IMR-90 (cell line): Measurements from ENCODE around the gene LRPAP1. TPM values are rescaled to one million over a fixed set of nuclear protein-coding genes. Genes with fewer than 3 reads are reported as not detected.

ENCODE experiments used
- ATAC-seq: fragments of 200-7000 bp; cut with Tn5 transposase; 2 replicates; pipeline ENCODE4 v1.9.1; 2020; ENCODE audit warnings: low read depth, mild to moderate bottlenecking, moderate library complexity
- BruUV-seq: library from RNA; stranded (reverse); fragments of 400-500 nt; replicated peaks from 2 replicates; lab custom pipeline; 2021; lab: Mats Ljungman, UMichigan
- CTCF ChIA-PET: fragments of 300-600 bp; formaldehyde crosslinking; extraction: SDS; loops from one replicate; lab custom pipeline; 2021; ENCODE audit warnings: antibody characterized with exemption; lab: Yijun Ruan, JAX
- POLR2A ChIA-PET: fragments of 300-600 bp; sonication (Branson Sonifier 250); formaldehyde crosslinking; loops from one replicate; lab custom pipeline; 2022; ENCODE audit warnings: antibody characterized with exemption; ENCODE audit not compliant: unreplicated experiment; lab: Charles Lee
- DNase-seq: peaks from one replicate; pipeline ENCODE4 v3.0.0; 2013
- H2AFZ ChIP-seq: replicated peaks from 2 replicates; pipeline ENCODE3; 2013; ENCODE audit warnings: low read length, mild to moderate bottlenecking; ENCODE audit not compliant: poor library complexity
- H2AK5ac ChIP-seq: 2 replicates; pipeline ENCODE4 v1.6.1; 2013; ENCODE audit warnings: low read depth, low read length, inconsistent platforms
- H2AK9ac ChIP-seq: replicated peaks from 2 replicates; pipeline ENCODE3; 2013; ENCODE audit warnings: mild to moderate bottlenecking, low read depth, low read length, moderate library complexity; ENCODE audit not compliant: poor library complexity
- H2BK120ac ChIP-seq: 2 replicates; pipeline ENCODE4 v1.6.1; 2013; ENCODE audit warnings: low read depth, low read length, inconsistent platforms
- H2BK15ac ChIP-seq: 3 replicates; pipeline ENCODE4 v1.6.1; 2013; ENCODE audit warnings: low read depth, low read length, inconsistent platforms
- H2BK20ac ChIP-seq: 2 replicates; pipeline ENCODE4 v1.6.1; 2013; ENCODE audit warnings: low read depth, mild to moderate bottlenecking, inconsistent platforms, low read length, moderate library complexity
- H2BK5ac ChIP-seq: 2 replicates; pipeline ENCODE4 v1.6.1; 2013; ENCODE audit warnings: mild to moderate bottlenecking, low read depth, low read length, inconsistent platforms; ENCODE audit not compliant: poor library complexity, severe bottlenecking
- H3K14ac ChIP-seq: replicated peaks from 2 replicates; pipeline ENCODE4 v1.6.1; 2013; ENCODE audit warnings: low read depth, low read length, inconsistent platforms
- H3K18ac ChIP-seq: 2 replicates; pipeline ENCODE4 v1.6.1; 2013; ENCODE audit warnings: low read depth, low read length, control low read depth
- H3K23ac ChIP-seq: 2 replicates; pipeline ENCODE4 v1.6.1; 2013; ENCODE audit warnings: low read depth, low read length, inconsistent platforms
- H3K27ac ChIP-seq: 2 replicates; pipeline ENCODE4 v1.5.1; 2013; ENCODE audit warnings: mild to moderate bottlenecking, control low read depth, low read length; ENCODE audit not compliant: insufficient read depth
- H3K27me3 ChIP-seq: 2 replicates; pipeline ENCODE4 v1.6.1; 2013; ENCODE audit warnings: low read length; ENCODE audit not compliant: control insufficient read depth, insufficient read depth
- H3K36me3 ChIP-seq: 2 replicates; pipeline ENCODE4 v1.6.1; 2013; ENCODE audit warnings: low read length, mixed read lengths; ENCODE audit not compliant: control insufficient read depth, insufficient read depth
- H3K4ac ChIP-seq: 2 replicates; pipeline ENCODE4 v1.6.1; 2013; ENCODE audit warnings: low read depth, low read length, inconsistent platforms
- H3K4me1 ChIP-seq: 2 replicates; pipeline ENCODE4 v1.6.1; 2013; ENCODE audit warnings: low read length, mixed read lengths; ENCODE audit not compliant: control insufficient read depth, insufficient read depth
- H3K4me2 ChIP-seq: 2 replicates; pipeline ENCODE4 v1.6.1; 2013; ENCODE audit warnings: low read depth, mild to moderate bottlenecking, control low read depth, low read length, moderate library complexity
- H3K4me3 ChIP-seq: 2 replicates; pipeline ENCODE4 v1.5.1; 2013; ENCODE audit warnings: low read depth, mild to moderate bottlenecking, control low read depth, low read length, moderate library complexity; ENCODE audit not compliant: insufficient read depth
- H3K56ac ChIP-seq: 2 replicates; pipeline ENCODE4 v1.6.1; 2013; ENCODE audit warnings: low read length, inconsistent platforms; ENCODE audit not compliant: insufficient read depth; ENCODE audit errors: extremely low read depth
- H3K79me1 ChIP-seq, 2 experiments: 2 replicates each; pipeline ENCODE4 v1.6.1; 2013; ENCODE audit warnings: low read length in 2 of 2, inconsistent platforms in 1 of 2, low read depth in 1 of 2
- H3K9ac ChIP-seq: 2 replicates; pipeline ENCODE4 v1.6.1; 2013; ENCODE audit warnings: low read depth, low read length, control low read depth
- H3K9me1 ChIP-seq: 2 replicates; pipeline ENCODE4 v1.6.1; 2013; ENCODE audit warnings: low read length, inconsistent platforms; ENCODE audit not compliant: insufficient read depth
- H3K9me3 ChIP-seq: 2 replicates; pipeline ENCODE4 v1.6.1; 2013; ENCODE audit warnings: low read length; ENCODE audit not compliant: control insufficient read depth, insufficient read depth
- H4K20me1 ChIP-seq: 2 replicates; pipeline ENCODE4 v1.6.1; 2013; ENCODE audit warnings: low read length, inconsistent platforms; ENCODE audit not compliant: insufficient read depth
- H4K5ac ChIP-seq: 2 replicates; pipeline ENCODE4 v1.6.1; 2013; ENCODE audit warnings: mild to moderate bottlenecking, low read depth, low read length, control low read depth
- H4K8ac ChIP-seq, 2 experiments: 2 replicates each; pipeline ENCODE4 v1.6.1; 2013; ENCODE audit warnings: low read depth in 2 of 2, low read length in 2 of 2, control low read depth in 1 of 2, inconsistent platforms in 1 of 2
- H4K91ac ChIP-seq: 2 replicates; pipeline ENCODE4 v1.6.1; 2013; ENCODE audit warnings: low read depth, low read length, inconsistent platforms; ENCODE audit not compliant: insufficient read depth
- CHD1 ChIP-seq: IDR thresholded peaks from 2 replicates; pipeline ENCODE4 v1.6.1; 2012; ENCODE audit warnings: low read depth, low read length, improper control_type of control experiment
- FOS ChIP-seq: fragments of 150-350 bp; IDR thresholded peaks from 2 replicates; pipeline ENCODE4 v1.6.1; 2016; ENCODE audit warnings: low read depth, low read length
- MAZ ChIP-seq: IDR thresholded peaks from 2 replicates; pipeline ENCODE4 v1.6.1; 2012; ENCODE audit warnings: low read depth, mild to moderate bottlenecking, low read length, improper control_type of control experiment, moderate library complexity, borderline replicate concordance
- NFE2L2 ChIP-seq: fragments of 150-350 bp; IDR thresholded peaks from 2 replicates; pipeline ENCODE4 v1.6.1; 2016; ENCODE audit warnings: low read depth, mild to moderate bottlenecking, low read length
- WGBS, 2 experiments: methylation state at CpG; one replicate each; pipeline versions ENCODE4 v1.1.5 to v1.1.7; 2013; ENCODE audit warnings: missing lambda C conversion rate in 2 of 2; ENCODE audit not compliant: insufficient read length in 1 of 2; ENCODE audit errors: extremely low coverage in 2 of 2; 5-methylcytosine and 5-hydroxymethylcytosine counted together
- dilution Hi-C: fragments of 300-500 bp; cut with HindIII; formaldehyde crosslinking; loops from one replicate; pipeline ENCODE4 v1.14.3; 2018; ENCODE audit warnings: low sequenced_read_pairs; ENCODE audit not compliant: unreplicated experiment
- in situ Hi-C: fragments of 300-500 bp; cut with MboI; formaldehyde crosslinking; loops from 3 replicates; pipeline ENCODE4 v1.14.3; 2019; ENCODE audit warnings: low sequenced_read_pairs, inconsistent platforms, mixed read lengths
- intact Hi-C: fragments of 100-400 bp; cut with micrococcal nuclease; formaldehyde crosslinking; loops from 2 replicates; pipeline ENCODE4 v1.10.0; 2022
- polyA plus RNA-seq, 3 experiments: library from polyadenylated mRNA; depleted of rRNA; stranded (reverse); fragments of >200 nt; gene quantifications; 2 replicates each; pipeline ENCODE4 v1.2.3, GENCODE V29; 2012; ENCODE audit warnings: low replicate concordance in 1 of 3
- total RNA-seq: library from RNA; depleted of rRNA; stranded (reverse); fragments of >200 nt; gene quantifications from 2 replicates; pipeline ENCODE4 v1.2.3, GENCODE V29; 2012

The LRPAP1 gene
- total and polyA plus RNA-seq, 2 of the 4 experiments (the other 2 are of a cell fraction) = 135 to 175 TPM

GRCh38 chr4:3505231-3505630 is 27.0 kb downstream of the LRPAP1 start:
- Histone ChIP-seq H3K9ac (no peak overlapping the region), H2BK5ac (no peak overlapping the region), H4K20me1 (peaks cover 25% of the 10 kb centered on the region), H3K4me2 (no peak overlapping the region), H3K18ac (no peak overlapping the region), H3K79me1 (peaks cover 7 to 25% of the 10 kb centered on the region in 2 experiments), H4K5ac (no peak overlapping the region), H4K8ac (no peak overlapping the region), H3K9me1 (peaks cover 3% of the 10 kb centered on the region; the same call in 1 of the 2 replicates), H2BK120ac (no peak overlapping the region), H2AK9ac (no peak overlapping the region), H3K36me3 (peaks cover 27% of the 10 kb centered on the region), H2BK20ac (no peak overlapping the region), H3K4me1 (no peaks in the 10 kb centered on the region), H3K23ac (no peak overlapping the region), H3K56ac (no peak overlapping the region), H2AK5ac (no peak overlapping the region), H3K27me3 (no peaks in the 10 kb centered on the region), H3K4ac (no peak overlapping the region), H2AFZ (no peak overlapping the region), H3K14ac (no peak overlapping the region), H3K4me3 (no peak overlapping the region), H3K27ac (no peak overlapping the region), H2BK15ac (no peak overlapping the region), H4K91ac (no peak overlapping the region), H3K9me3 (no peaks in the 10 kb centered on the region)
- in situ Hi-C loops = no loop called here
- CTCF ChIA-PET = interaction anchor here (0.8 kb wide), 1 partner anchor 28 kb away, joined by 3 read pairs; no protein-coding TSS in a partner anchor
- no peak for TF ChIP-seq FOS
- TF ChIP-seq MAZ = no peak
- TF ChIP-seq CHD1 = no peak
- TF ChIP-seq NFE2L2 = no peak
- ATAC-seq = no peak
- 92% methylated on average over 4 of the region's 16 CpGs; no CpG with 5 or more reads in 1 of the 2 experiments for WGBS, 2 experiments
- DNase-seq = no peak
- intact Hi-C loops = no loop called here
- POLR2A ChIA-PET = no interaction called here
- no TSS peak for BruUV-seq
- dilution Hi-C loops = no loop called here
